Adipose tissue (tissue), 3 donors: ENCODE data around the gene MACROH2A2. TPM values are rescaled to one million over a fixed set of nuclear protein-coding genes. Genes with fewer than 3 reads are reported as not detected.
"Not testable (repeated sequence)": the region's sequence is repeated elsewhere in the genome, so short reads cannot be mapped to it uniquely, and the experiment has no call there.

Source experiments
- H3K27ac ChIP-seq: one replicate; pipeline ENCODE4 v1.5.1; 2013; ENCODE audit warnings: low read depth, low read length
- WGBS, 3 donors: extraction: QIAGEN DNeasy Blood & Tissue Kit; methylation state at CpG; one replicate each; pipeline ENCODE4 v1.1.7; 2013; 5-methylcytosine and 5-hydroxymethylcytosine counted together
- polyA plus RNA-seq, 3 donors: library from polyadenylated mRNA; stranded (reverse); fragments of 200-250 nt; gene quantifications; one replicate each; pipeline ENCODE4 v1.2.3, GENCODE V29; 2013
- donor health status: healthy with polysubstance abuse.
- donor health status: Bipolar disorder and iron deficiency.
- donor health status: healthy.

MACROH2A2 gene
- polyA plus RNA-seq, 3 donors = 4.5 to 6.7 (median 6.2) TPM

DNA sequence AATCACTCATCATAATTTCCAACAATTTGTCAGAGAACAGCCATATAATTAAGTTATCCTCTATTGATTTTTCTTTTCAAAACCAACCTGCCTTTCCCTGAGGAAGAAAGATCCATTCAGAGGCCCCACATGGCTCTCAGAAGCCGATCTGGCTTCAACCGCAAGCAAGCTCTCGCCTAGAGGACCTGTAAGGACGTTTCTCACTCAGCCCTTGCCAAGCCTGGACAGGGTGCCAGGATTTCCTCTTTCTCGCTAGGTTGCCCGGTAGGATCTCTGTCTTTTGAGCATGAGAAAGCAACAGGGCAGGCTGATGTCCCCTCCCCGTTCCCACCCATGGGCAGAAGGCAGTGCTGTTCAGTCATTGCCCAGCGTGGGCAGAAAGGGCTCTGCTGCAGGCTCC lies 67.0 kb downstream of the MACROH2A2 start:
- WGBS, 3 donors = 65 to 75% (median 74%) methylated on average over 8 of the region's 8 CpGs
- H3K27ac ChIP-seq = no peak overlapping the region

- no peak overlapping the region for H3K27ac ChIP-seq
Observed at GRCh38 chr10:70120417-70120816, 67.8 kb downstream of the MACROH2A2 start.

GRCh38 chr10:70121281-70121949 lies 68.8 kb downstream of the MACROH2A2 start:
- 90 to 95% (median 91%) methylated on average over 11 of the region's 11 CpGs for WGBS, 3 donors
- H3K27ac ChIP-seq = no peak overlapping the region

More at GRCh38 chr10:70120417-70120816, 67.8 kb downstream of the MACROH2A2 start:
- 92 to 94% (median 93%) methylated on average over 6 of the region's 6 CpGs for WGBS, 3 donors

DNA sequence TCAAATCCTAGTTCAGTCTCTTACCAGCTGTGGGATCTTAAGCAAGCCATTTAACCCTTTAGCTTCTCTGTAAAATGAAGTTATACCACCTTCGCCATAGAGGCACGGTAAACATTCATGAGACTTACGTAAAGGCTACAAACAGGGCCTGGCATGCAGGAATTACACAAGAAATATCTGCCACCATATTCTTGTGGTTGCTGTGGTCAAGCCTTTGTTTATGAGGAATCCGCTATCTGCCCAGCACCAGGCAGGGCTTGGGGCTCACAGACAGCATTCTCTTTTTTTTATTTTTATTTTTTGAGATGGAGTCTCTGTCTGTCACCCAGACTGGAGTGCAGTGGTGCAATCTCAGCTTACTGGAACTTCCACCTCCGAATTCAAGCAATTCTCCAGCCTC lies 70.1 kb downstream of the MACROH2A2 start:
- WGBS, 3 donors = 61 to 97% (median 77%) methylated on average over 5 of the region's 5 CpGs
- no peak overlapping the region for H3K27ac ChIP-seq

DNA sequence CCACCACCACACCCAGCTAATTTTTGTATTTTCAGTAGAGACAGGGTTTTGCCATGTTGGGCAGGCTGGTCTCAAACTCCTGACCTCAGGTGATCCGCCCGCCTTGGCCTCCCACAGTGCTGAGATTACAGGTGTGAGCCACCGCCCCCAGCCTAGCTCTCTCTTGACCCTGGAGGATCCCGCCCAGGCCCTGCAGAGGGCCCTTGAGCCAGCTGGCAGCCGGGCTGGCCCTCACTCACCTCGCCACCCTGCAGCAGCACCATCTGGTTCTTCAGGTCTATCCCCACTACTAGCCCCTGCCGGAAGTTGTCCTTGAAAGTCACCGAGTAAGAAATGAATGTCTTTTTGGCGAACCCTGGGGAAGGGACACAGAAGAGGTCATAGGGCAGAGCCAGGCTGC lies 70.5 kb downstream of the MACROH2A2 start:
- 88 to 94% (median 94%) methylated on average over 9 of the region's 9 CpGs for WGBS, 3 donors
- H3K27ac ChIP-seq = not testable (repeated sequence)

DNA sequence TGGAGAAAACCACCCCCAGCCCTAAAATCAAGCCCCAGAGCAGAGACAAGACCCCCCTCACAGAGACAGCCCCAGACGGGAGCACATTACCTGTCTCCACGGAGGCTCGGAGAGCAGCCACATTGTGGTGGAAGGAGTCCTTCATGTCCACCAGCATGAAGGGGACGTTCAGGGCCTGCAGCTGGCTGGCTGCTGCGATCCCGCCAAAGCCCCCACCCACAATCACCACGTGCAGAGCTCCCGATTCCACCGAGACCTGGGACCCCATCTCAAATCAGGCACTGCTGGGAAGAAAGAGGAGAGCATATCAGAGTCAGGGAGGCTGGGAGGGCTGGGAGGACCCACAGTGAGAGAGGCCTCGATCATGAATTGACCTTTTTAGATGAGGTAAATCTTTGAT lies 71.2 kb downstream of the MACROH2A2 start:
- no peak overlapping the region for H3K27ac ChIP-seq
- WGBS, 3 donors = 90 to 93% (median 92%) methylated on average over 10 of the region's 10 CpGs

DNA sequence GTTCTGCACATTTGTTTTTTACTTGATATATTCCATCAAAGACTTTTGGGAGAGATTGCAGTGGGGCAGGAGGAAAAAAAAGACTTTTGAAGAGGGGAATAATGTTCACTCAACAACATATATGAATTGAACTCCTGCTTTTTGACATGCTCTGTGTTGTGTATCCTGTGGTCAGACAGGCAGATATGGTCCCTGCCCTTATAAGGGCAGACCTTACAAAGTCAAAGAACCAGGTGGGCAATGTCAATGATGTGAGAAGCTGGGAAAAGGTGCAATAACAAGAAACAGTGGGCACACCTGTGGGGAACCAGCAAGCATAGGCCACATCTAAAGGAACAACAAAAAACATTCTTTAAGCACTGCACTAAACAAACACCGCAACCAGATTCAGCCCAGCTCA lies 71.8 kb downstream of the MACROH2A2 start:
- H3K27ac ChIP-seq = no peak overlapping the region
- WGBS, 3 donors = 98 to 100% (median 100%) methylated on average over 1 of the region's 1 CpG

DNA sequence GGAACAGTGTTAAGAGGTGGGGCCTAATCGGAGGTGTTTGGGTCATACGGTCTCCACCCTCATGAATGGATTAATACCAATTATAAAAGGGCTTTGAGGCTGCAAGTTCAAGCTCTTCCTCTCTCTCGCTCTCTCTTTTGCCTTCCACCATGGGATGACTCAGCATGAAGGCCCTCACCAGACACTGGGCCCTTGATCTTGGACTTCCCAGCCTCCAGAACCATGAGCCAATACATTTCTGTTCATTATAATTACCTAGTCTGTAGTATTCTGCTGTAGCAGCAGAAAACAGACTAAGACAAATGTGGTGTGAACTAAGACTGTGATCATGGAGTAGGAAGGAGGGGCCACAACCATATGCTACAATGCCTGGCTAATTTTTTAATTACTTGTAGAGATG lies 72.3 kb downstream of the MACROH2A2 start:
- WGBS, 3 donors = 95 to 97% (median 97%) methylated on average over 3 of the region's 3 CpGs
- no peak overlapping the region for H3K27ac ChIP-seq

- WGBS, 3 donors = 65 to 84% (median 68%) methylated on average over 5 of the region's 5 CpGs
- no peak overlapping the region for H3K27ac ChIP-seq
Observed at GRCh38 chr10:70125918-70126552, 73.4 kb downstream of the MACROH2A2 start.

GRCh38 chr10:70126700-70127395 lies 74.2 kb downstream of the MACROH2A2 start:
- WGBS, 3 donors = 84 to 93% (median 90%) methylated on average over 15 of the region's 15 CpGs
- no peak overlapping the region for H3K27ac ChIP-seq

- H3K27ac ChIP-seq = no peak overlapping the region
- WGBS, 3 donors = 48 to 86% (median 61%) methylated on average over 10 of the region's 10 CpGs
Observed at GRCh38 chr10:70130878-70131559, 78.4 kb downstream of the MACROH2A2 start.

GRCh38 chr10:70131560-70131937 lies 78.9 kb downstream of the MACROH2A2 start:
- no peak overlapping the region for H3K27ac ChIP-seq
- 82 to 89% (median 85%) methylated on average over 4 of the region's 4 CpGs for WGBS, 3 donors

DNA sequence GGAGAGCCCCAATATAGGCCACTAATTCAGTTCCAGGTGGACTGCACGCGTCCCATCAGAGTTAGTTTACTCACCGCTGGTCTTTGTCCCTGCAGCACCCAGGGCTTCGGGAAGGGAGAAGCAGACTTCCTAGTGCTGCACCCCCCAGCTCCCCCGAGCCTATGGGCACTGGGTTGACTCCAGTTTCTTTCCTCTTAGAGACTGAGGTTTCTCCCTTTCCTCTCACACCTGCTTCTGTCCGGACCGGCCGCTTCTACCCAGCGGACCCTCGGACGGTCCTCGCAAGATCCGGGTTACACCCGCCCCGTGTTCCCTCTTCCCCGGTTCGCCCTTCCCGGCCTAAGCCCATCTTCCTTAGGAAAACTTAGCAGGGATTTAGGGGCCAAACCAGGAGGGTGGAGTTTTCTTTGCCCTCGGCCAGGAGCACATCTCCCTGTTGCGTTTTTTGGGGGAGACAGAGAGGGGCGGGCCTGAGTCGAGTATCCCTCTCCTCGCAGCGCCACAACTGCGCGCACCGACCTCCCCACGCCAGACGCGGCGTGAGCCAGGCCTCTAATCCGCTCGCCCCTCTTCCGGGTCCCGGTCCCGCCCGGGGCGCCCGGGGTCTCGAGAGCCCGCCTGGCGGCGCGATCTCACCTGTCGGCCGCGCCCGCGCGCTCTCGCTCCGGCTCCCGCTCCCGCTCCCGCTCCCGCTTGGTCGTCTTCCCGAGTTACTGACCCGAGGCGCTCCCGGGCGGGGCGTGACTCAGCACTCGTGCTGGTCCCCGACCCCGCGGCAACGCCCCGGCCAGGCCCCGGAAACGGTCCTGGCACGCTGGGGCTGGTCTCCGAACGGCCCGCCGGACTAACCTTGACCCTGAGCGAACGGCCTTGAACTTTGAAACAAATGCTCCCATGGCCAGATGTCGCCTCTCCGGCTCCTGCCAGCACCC lies 79.7 kb downstream of the MACROH2A2 start, which contains the start of gene AIFM2:
AIFM2 (minus strand) TSS at position 728 of the 932 bp plus-strand sequence. CDS start 8,741 bp downstream, outside the sequence.
- WGBS, 3 donors = 3 to 7% (median 4%) methylated on average over 58 to 80 of the region's 80 CpGs
- no peak within 1 kb of the TSS for H3K27ac ChIP-seq

GRCh38 chr10:70135046-70135445 lies 82.4 kb downstream of the MACROH2A2 start:
- 77 to 94% (median 93%) methylated on average over 3 of the region's 3 CpGs for WGBS, 3 donors
- no peak overlapping the region for H3K27ac ChIP-seq

- WGBS, 3 donors = 65 to 83% (median 75%) methylated on average over 7 of the region's 7 CpGs
- no peak overlapping the region for H3K27ac ChIP-seq
Observed at GRCh38 chr10:70135684-70136083, 83.0 kb downstream of the MACROH2A2 start.

DNA sequence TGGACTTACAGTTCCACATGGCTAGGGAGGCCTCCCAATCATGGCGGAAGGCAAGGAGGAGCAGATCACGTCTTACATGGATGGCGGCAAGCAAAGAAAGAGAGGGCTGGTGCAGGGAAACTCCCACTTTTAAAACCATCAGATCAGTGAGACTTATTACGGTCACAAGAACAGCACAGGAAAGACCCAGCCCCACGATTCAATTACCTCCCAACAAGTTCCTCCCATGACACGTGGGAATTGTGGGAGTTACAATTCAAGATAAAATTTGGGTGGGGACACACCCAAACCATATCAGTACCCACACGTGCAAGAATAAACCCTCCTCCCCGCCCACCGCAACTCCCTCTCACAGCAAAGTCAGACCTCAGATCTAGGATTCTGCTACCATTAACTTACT lies 84.5 kb downstream of the MACROH2A2 start:
- no peak overlapping the region for H3K27ac ChIP-seq

GRCh38 chr10:70137927-70138883 lies 85.6 kb downstream of the MACROH2A2 start:
- 88 to 93% (median 90%) methylated on average over 14 of the region's 14 CpGs for WGBS, 3 donors
- no peak overlapping the region for H3K27ac ChIP-seq

More for the DNA sequence above, 84.5 kb downstream of the MACROH2A2 start:
- 82 to 94% (median 84%) methylated on average over 9 of the region's 9 CpGs for WGBS, 3 donors
